SK-N-SH (cell line): Measurements from ENCODE around the gene LRRC10B.

Source experiments
- CTCF ChIP-seq: fragments of 200-600 bp; sonication (generic); IDR thresholded peaks from 2 replicates; pipeline ENCODE4 v1.6.1; 2017; ENCODE audit warnings: antibody characterized with exemption, mild to moderate bottlenecking, moderate library complexity
- ELF1 ChIP-seq: IDR thresholded peaks from 2 replicates; pipeline ENCODE4 v1.4.0; 2012
- RFX5 ChIP-seq: IDR thresholded peaks from 2 replicates; pipeline ENCODE4 v1.6.1; 2012; ENCODE audit warnings: mild to moderate bottlenecking, improper control_type of control experiment, low read length
- TF ChIP-seq, protein P1 (sequence below): IDR thresholded peaks from 2 replicates; pipeline ENCODE4 v1.4.0; 2012; ENCODE audit warnings: low read depth, borderline replicate concordance

DNA sequence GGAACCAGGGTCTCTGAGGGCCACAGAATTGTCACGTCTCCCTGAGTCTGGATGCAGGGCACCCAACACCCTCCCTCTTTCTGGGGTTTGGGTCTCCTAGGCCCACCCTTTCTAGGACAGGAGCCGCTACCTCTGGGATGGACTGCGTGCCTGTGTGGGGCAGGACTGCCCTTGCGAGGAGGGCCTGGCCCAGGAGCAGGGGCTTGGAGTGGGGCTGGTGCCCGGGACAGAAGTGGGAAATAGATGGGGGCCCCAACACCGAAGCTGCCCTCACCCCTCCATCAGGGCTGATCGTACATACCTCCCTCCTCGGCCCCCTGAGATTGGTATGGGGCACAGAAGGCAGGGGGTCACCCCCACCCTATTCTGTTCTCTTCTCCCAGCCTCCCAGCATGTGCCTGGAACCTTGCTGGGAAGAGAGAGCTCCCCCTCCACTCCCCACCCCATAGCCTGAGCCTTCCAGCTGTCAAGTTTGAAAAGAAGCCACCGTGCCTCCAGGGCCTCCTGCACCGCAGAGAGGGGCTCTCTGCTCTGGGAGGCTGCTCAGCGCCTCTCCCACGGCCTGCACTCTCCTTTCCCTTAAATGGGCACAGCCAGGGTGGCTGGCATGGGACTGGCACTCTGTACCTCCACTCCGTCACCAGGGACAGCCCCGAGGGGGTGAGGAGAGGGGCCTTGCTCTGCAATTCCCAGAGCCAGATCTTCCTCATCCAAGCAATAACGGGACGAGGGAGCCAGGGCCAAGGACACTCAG, 1.8 kb downstream of the LRRC10B start:
- TF ChIP-seq CTCF: no peak
- TF ChIP-seq ELF1: no peak
- TF ChIP-seq, protein P1, sequence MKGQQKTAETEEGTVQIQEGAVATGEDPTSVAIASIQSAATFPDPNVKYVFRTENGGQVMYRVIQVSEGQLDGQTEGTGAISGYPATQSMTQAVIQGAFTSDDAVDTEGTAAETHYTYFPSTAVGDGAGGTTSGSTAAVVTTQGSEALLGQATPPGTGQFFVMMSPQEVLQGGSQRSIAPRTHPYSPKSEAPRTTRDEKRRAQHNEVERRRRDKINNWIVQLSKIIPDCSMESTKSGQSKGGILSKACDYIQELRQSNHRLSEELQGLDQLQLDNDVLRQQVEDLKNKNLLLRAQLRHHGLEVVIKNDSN: no peak
- no peak for TF ChIP-seq RFX5
